Fibroblast of lung (primary cell): ENCODE measurements around the gene CMTR1. TPM values are rescaled to one million over a fixed set of nuclear protein-coding genes. Genes with fewer than 3 reads are reported as not detected.

Experiments
- DNase-seq, 2 donors: peaks; one replicate each; pipeline versions ENCODE4 v3.0.0 to v3.0.0-alpha.2; 2010; ENCODE audit warnings: low read depth in 2 of 2
- H2AFZ ChIP-seq: 2 replicates; pipeline ENCODE4 v1.5.1; 2012; ENCODE audit warnings: low read length, control low read depth, inconsistent platforms
- H3K27ac ChIP-seq: 2 replicates; pipeline ENCODE4 v1.5.1; 2011; ENCODE audit warnings: low read length, control low read depth; ENCODE audit not compliant: insufficient read depth
- H3K27me3 ChIP-seq: 2 replicates; pipeline ENCODE4 v1.5.1; 2011; ENCODE audit warnings: mild to moderate bottlenecking, low read length; ENCODE audit not compliant: control insufficient read depth, insufficient read depth
- H3K36me3 ChIP-seq: 2 replicates; pipeline ENCODE4 v1.5.1; 2011; ENCODE audit warnings: low read length; ENCODE audit not compliant: control insufficient read depth, insufficient read depth
- H3K4me1 ChIP-seq: 2 replicates; pipeline ENCODE4 v1.5.1; 2011; ENCODE audit warnings: low read length; ENCODE audit not compliant: control insufficient read depth, insufficient read depth; ENCODE audit errors: extremely low read depth
- H3K4me2 ChIP-seq: 2 replicates; pipeline ENCODE4 v1.5.1; 2011; ENCODE audit warnings: low read length, control low read depth; ENCODE audit not compliant: insufficient read depth; ENCODE audit errors: extremely low read depth
- H3K4me3 ChIP-seq, 4 experiments: fragments of 200-600 bp in 1 of 4; sonication (generic) in 1 of 4; replicated peaks in 1 of 4; 2 replicates each; pipeline ENCODE4 v1.5.1; 2011 to 2016; ENCODE audit warnings: low read length in 4 of 4, low read depth in 3 of 4, mild to moderate bottlenecking in 3 of 4, control low read depth in 2 of 4, inconsistent platforms in 1 of 4, mixed read lengths in 1 of 4; ENCODE audit not compliant: insufficient read depth in 1 of 4; ENCODE audit errors: control extremely low read depth in 1 of 4
- H3K79me2 ChIP-seq: 2 replicates; pipeline ENCODE4 v1.5.1; 2012; ENCODE audit warnings: mild to moderate bottlenecking, low read length, inconsistent platforms; ENCODE audit not compliant: control insufficient read depth, insufficient read depth
- H3K9ac ChIP-seq: 2 replicates; pipeline ENCODE4 v1.5.1; 2011; ENCODE audit warnings: mild to moderate bottlenecking, low read length, control low read depth; ENCODE audit not compliant: insufficient read depth
- H3K9me3 ChIP-seq: 2 replicates; pipeline ENCODE4 v1.5.1; 2012; ENCODE audit warnings: low read depth, low read length; ENCODE audit not compliant: control insufficient read depth, insufficient read depth
- H4K20me1 ChIP-seq: 2 replicates; pipeline ENCODE4 v1.5.1; 2011; ENCODE audit warnings: low read length; ENCODE audit not compliant: control insufficient read depth, insufficient read depth; ENCODE audit errors: extremely low read depth
- CTCF ChIP-seq, 2 donors: IDR thresholded peaks in 1 of 2; conservative IDR thresholded peaks in 1 of 2; 1 replicate in 1 of 2; 2 replicates in 1 of 2; pipeline ENCODE4 v1.5.1; 2011 to 2012; ENCODE audit warnings: low read length in 2 of 2, control low read depth in 1 of 2, inconsistent platforms in 1 of 2, low read depth in 1 of 2, mild to moderate bottlenecking in 1 of 2
- EZH2 ChIP-seq: IDR thresholded peaks from 2 replicates; pipeline ENCODE4 v1.5.1; 2012; ENCODE audit warnings: low read length, control low read depth, mild to moderate bottlenecking; ENCODE audit errors: missing control alignments
- polyA plus RNA-seq, 2 donors: library from polyadenylated mRNA; depleted of rRNA in 1 of 2; stranded (reverse) in 1 of 2; unstranded in 1 of 2; fragments of >200 nt; gene quantifications; 2 replicates each; pipeline ENCODE4 v1.2.1, GENCODE V29; 2011 to 2012; ENCODE audit warnings: missing spikeins in 1 of 2
- total RNA-seq: library from RNA; depleted of rRNA; stranded (reverse); fragments of >200 nt; gene quantifications from 2 replicates; pipeline ENCODE4 v1.2.1, GENCODE V29; 2014

CMTR1 gene
- total and polyA plus RNA-seq, 2 donors (not counting 1 experiment from before 2014, with no cell fraction given): 27.0 to 44.8 TPM

- Histone ChIP-seq H3K27me3 (peaks cover 30% of the 10 kb centered on the region), H3K4me1 (peaks cover 2% of the 10 kb centered on the region)
Observed at GRCh38 chr6:37528541-37528940, 95.5 kb downstream of the CMTR1 start.

GRCh38 chr6:37530297-37530696, 97.3 kb downstream of the CMTR1 start:
- H3K27me3 ChIP-seq: peaks cover 45% of the 10 kb centered on the region
- no peaks in the 10 kb centered on the region for H3K79me2 ChIP-seq
- H3K27ac ChIP-seq: no peak overlapping the region
- no peaks in the 10 kb centered on the region for H3K9me3 ChIP-seq
- TF ChIP-seq CTCF (conservative IDR thresholded peaks at IDR 0.05 in 1 of 2, IDR thresholded peaks at IDR 0.05 in 1 of 2; ENCODE audit: low read depth in 1 of 2, low read length in 2 of 2) (no peak), EZH2 (no peak)
- no peak overlapping the region for H3K9ac ChIP-seq
- no peaks in the 10 kb centered on the region for H3K36me3 ChIP-seq
- no peak overlapping the region for H3K4me2 ChIP-seq
- no peaks in the 10 kb centered on the region for H3K4me1 ChIP-seq
- no peak overlapping the region for H3K4me3 ChIP-seq
- H4K20me1 ChIP-seq: no peaks in the 10 kb centered on the region
- H2AFZ ChIP-seq: no peak overlapping the region
- DNase-seq: no peak

More at GRCh38 chr6:37528541-37528940, 95.5 kb downstream of the CMTR1 start:
- H3K4me3 ChIP-seq: no peak overlapping the region
- TF ChIP-seq EZH2: no peak
- no peak for TF ChIP-seq CTCF (conservative IDR thresholded peaks at IDR 0.05 in 1 of 2, IDR thresholded peaks at IDR 0.05 in 1 of 2; ENCODE audit: low read depth in 1 of 2, low read length in 2 of 2)
- H3K27ac ChIP-seq: no peak overlapping the region
- no peaks in the 10 kb centered on the region for H3K9me3 ChIP-seq
- H2AFZ ChIP-seq: no peak overlapping the region
- no peak for DNase-seq
- no peaks in the 10 kb centered on the region for H3K36me3 ChIP-seq
- no peaks in the 10 kb centered on the region for H3K79me2 ChIP-seq
- H3K9ac ChIP-seq: no peak overlapping the region
- H4K20me1 ChIP-seq: no peaks in the 10 kb centered on the region
- no peak overlapping the region for H3K4me2 ChIP-seq

GRCh38 chr6:37531026-37531425, 98.0 kb downstream of the CMTR1 start:
- Histone ChIP-seq H4K20me1 (no peaks in the 10 kb centered on the region), H2AFZ (no peak overlapping the region), H3K4me2 (no peak overlapping the region), H3K9ac (no peak overlapping the region), H3K4me3 (no peak overlapping the region), H3K79me2 (no peaks in the 10 kb centered on the region), H3K27me3 (peaks cover 51% of the 10 kb centered on the region), H3K4me1 (no peaks in the 10 kb centered on the region), H3K9me3 (no peaks in the 10 kb centered on the region), H3K36me3 (no peaks in the 10 kb centered on the region), H3K27ac (no peak overlapping the region)
- DNase-seq: peak in 1 of 2 donors; percentile 77
- no peak for TF ChIP-seq CTCF (conservative IDR thresholded peaks at IDR 0.05 in 1 of 2, IDR thresholded peaks at IDR 0.05 in 1 of 2; ENCODE audit: low read depth in 1 of 2, low read length in 2 of 2)
- TF ChIP-seq EZH2: no peak

Other genes with a start within 250 kb of the CMTR1 start
- gene TBC1D22B, start 175.4 kb upstream of the CMTR1 start, total RNA-seq: 8.2 and 9.7 TPM in 2 replicates
- gene TBC1D22B, start 175.4 kb upstream of the CMTR1 start, polyA plus RNA-seq: 6.3 and 7.2 TPM in 2 replicates
- 4.0 and 4.9 TPM in 2 replicates for gene TMEM217, start 175.1 kb upstream of the CMTR1 start, total RNA-seq
- gene TMEM217, start 175.1 kb upstream of the CMTR1 start, polyA plus RNA-seq: 3.0 and 3.1 TPM in 2 replicates
- 19.5 TPM in 2 replicates for gene RNF8, start 79.2 kb upstream of the CMTR1 start, total RNA-seq
- 18.8 and 20.6 TPM in 2 replicates for gene RNF8, start 79.2 kb upstream of the CMTR1 start, polyA plus RNA-seq
- gene CCDC167, start 66.7 kb downstream of the CMTR1 start, total RNA-seq: 8.3 and 12.8 TPM in 2 replicates
- 35.7 and 40.4 TPM in 2 replicates for gene CCDC167, start 66.7 kb downstream of the CMTR1 start, polyA plus RNA-seq